Head of caudate nucleus (tissue), 42 donors: ENCODE results near the gene ADRM1.

Source experiments
- DNase-seq, 42 donors: peaks; one replicate each; pipeline versions ENCODE4 v3.0.0 to v3.0.0-alpha.2; 2020 to 2021; ENCODE audit warnings: mixed read lengths in 7 of 42
- intact Hi-C: fragments of 100-400 bp; cut with DNase I; formaldehyde crosslinking; loops from one replicate; pipeline ENCODE4 v1.15.0; 2022

Gene ADRM1

DNA sequence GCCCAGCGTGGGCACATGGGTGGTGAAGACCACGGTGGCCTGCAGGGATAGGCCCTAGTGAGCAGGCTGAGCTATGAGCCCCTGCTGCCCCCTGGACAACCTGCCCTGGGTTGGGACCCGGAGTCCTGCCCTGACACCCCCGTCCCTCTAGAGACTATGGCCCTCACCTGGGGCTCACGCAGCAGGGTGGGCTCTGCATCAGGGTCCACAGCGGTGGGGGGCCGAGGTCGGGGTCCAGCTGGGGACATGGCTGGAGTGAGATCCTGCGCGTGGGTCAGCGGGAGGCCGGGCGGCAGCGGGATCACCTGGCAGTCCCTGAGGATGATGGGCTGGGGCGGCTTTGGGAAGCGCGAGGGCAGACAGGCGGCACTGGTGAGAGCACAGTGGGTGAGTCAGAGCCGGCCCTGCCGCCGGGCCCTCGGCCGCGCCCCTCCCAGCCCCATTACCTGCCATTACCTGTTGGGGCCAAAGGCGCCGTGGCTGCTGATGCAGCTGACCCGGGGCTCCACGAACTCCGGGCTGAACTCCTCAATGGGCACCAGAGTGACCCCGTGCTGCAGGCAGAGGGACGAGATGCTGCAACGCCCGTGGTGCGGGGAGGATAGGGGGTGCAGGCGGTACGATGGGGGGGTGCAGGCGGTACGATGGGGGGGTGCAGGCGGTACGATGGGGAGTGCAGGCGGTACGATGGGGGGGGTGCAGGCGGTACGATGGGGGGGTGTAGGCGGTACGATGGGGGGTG lies 27.9 kb downstream of the ADRM1 start:
- intact Hi-C loops, result no loop called here

DNA sequence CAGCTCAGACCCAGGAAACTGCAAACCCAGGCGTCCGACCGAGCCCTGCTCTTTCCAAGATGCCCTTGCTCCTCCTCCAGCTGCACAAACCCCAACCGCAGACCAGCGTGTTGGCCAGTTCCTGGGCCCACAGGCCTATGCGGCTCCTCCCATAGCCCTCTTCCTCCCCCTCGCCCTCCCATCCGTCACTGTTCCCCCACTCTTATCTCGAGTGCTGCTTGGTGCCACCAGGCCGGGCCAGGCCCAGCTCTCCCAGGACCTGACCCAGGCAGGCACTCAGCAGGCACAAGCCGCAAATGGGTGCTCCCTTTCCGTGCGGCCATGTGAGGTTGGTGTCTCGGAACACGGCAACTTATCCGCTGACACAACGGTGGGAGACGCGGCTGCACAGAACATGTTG lies 28.6 kb downstream of the ADRM1 start:
- no peak for DNase-seq
- intact Hi-C loops, result no loop called here

More for the DNA sequence above, 27.9 kb downstream of the ADRM1 start:
- DNase-seq, result no peak

- no peak for DNase-seq
- intact Hi-C loops, result no loop called here
Observed at GRCh38 chr20:62332421-62332820, 29.6 kb downstream of the ADRM1 start.

DNA sequence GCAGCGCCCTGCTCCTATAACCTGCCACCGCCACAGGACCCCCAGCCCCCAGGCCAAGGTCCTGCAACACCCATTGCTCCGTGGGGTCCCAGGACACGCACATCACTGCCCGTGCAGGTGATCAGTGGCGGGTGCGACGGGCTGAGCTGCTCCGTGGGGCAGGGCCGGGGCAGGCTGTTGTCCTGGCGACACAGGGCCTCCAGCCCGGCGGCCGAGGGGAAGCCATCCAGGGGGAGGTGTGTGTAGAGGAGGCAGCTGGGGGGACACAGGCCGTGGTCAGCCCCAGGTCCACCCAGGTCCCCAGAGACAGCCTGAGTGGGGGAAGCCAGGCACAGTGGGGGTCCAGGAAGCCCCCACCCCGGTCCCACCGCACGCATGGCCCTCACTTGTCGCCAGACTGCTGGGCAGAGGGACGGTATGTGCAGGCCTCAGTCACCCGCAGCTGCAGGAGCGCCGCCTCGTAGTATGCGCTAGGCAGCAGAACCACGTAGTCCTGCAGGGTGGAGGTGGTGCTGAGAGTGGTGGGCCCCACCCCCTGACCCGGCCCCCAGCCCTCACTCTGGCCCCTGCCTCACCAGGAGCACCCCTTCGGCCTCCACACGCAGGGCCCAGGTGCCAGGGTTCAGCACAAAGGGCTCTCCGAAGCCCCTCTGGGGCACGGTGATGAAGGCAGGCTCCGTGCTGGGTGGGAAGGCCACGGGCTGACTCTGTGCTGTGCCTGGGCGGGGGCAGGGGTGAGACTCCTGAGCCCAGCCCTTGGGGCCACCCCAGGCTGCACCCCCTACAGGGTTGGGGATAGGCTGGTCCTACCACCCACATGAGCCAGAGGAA lies 30.4 kb downstream of the ADRM1 start:
- intact Hi-C loops, result no loop called here
- DNase-seq, result no peak

GRCh38 chr20:62333820-62334595 lies 31.2 kb downstream of the ADRM1 start:
- DNase-seq, result no peak
- intact Hi-C loops, result no loop called here

DNA sequence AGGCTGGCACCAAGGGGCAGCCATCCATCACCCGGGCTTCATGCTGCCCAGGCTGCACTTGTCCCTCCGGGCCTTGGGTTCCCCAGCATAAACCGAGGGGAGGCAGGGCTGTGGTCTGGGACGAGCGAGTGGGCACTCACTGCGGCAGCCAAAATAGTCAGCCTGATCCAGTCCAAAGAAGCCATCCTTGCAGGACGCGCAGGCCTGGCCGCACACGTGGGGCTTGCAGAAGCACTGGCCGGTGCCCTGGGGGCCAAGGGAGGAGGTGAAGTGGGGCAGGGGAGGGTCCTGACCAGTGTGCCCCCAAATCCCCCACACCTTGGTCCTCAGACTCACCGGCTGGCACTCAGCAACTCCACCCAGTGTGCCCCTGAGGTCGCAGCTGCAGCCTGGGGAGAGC lies 32.1 kb downstream of the ADRM1 start:
- intact Hi-C loops, result no loop called here

GRCh38 chr20:62335532-62335931 lies 32.7 kb downstream of the ADRM1 start:
- DNase-seq, result no peak
- intact Hi-C loops, result no loop called here

More for the DNA sequence above, 32.1 kb downstream of the ADRM1 start:
- DNase-seq, result no peak

DNA sequence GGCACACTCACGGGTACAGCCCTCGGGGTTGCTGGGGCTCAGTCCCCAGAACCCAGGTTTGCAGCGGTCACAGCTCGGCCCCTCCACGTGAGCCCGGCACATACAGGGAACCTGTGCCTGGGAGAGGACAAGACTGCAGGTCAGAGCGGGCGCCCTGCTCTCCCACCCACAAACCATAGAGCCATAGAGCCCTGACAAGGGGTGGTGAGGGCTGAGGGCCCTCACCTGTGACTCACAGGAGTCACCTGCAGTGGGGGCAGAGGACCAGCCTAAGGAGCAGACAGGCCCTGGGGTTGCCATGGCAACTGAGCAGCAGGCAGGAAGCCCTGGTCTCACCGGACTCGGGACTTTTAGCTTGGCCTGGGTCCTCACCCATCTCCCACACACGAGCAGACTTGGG lies 33.5 kb downstream of the ADRM1 start:
- no peak for DNase-seq
- intact Hi-C loops, result no loop called here

DNA sequence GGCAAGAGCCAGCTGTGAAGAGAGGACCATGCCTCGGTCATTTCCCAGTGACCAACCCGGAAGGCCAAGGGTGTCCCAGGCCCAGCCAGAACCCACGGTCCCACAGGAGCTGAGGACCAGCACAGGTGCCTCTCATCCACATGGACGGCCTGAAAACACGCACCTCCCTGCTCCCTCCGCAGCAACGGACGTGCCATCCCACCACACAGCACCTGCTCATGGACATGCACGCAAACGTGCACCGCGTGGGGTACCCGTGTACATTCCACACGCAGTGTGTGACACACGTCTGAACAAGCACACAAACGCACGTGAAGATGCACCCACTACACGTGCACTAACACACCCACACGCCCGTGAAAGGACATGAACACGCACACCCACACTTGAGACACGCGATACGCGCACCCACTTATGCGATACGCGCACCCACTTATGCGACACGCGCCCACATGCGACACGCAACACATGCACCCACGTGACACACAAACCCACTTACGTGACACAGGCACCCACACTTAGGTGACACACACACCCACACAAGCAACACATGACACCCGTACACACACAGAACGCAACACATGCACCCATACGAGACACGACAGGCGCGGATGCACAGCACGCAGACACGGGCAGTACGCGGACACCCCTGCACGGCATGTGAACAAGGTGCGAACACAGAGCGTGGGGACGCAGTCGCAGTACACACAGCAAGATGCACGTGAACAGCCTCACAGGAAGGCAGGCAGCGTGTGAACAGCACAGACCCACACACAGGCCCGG lies 34.2 kb downstream of the ADRM1 start:
- intact Hi-C loops, result no loop called here
- no peak for DNase-seq

DNA sequence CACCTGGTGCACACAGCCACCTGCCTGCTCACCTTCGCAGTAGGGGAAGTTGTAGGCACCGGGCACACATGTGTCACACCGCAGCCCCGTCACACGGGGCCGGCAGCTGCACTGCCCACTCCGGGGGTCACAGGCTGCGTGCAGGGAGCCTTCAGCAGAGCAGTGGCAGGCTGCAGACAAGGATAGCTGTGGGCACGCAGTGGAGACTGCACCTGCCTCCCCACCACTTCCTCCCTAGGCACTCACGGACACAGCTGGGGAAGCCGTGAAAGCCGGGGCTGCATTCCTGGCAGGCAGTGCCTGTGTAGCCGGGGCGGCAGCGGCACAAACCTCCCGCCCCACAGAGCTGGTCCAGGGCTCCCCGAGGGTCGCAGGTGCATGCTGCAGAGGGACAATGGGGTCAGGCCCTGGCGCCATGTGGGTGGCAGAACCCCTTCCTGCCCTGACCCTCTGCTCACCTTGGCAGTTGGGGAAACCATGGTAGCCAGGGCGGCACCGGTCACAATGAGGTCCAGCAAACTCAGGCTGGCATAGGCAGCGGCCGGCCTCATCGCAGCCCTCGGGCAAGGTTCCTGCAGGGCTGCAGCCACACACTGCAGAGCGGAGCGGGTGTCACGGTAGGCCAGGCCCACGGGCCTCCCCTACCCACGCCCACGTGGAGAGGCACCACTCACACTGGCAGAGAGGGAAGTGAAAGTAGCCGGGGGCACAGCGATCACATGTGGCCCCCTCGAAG lies 34.9 kb downstream of the ADRM1 start:
- no peak for DNase-seq
- intact Hi-C loops, result no loop called here

DNA sequence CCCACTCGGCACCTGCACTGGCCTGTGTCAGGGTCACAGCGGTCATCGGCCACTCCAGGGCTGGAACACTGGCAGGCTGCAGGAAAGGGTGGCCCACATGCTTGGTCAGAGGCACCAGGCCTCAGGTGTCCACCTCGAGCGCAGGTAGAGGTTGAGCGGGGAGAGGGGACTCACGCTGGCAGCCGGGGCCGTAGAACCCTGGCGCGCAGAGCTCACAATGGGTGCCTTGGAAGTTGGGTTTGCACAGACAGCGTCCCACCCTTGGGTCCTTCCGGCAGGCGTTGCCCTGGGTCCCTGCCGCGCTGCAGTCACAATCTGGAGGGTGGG lies 35.5 kb downstream of the ADRM1 start:
- intact Hi-C loops, result no loop called here
- DNase-seq, result no peak

DNA sequence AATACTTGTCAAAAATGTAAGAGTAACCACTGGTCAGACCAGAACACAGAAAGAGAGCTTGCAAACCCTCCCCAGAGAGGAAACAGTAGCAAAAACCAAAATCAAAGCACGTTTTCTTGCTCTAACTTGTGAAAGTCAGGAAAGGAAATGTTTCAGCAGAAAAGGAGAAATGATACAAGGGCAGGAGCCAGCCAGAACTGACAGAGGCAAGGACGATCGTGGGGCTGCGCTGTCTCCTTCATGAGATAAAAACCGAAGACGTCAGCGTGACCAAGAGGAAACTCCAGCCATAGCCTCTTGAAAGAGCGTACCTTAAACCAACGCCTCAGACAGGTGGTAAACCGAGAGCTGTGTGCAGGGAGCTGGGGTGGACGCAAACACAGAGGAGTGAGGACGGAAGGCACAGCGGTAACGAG lies 36.9 kb downstream of the ADRM1 start:
- intact Hi-C loops, result no loop called here
- DNase-seq, result no peak

DNA sequence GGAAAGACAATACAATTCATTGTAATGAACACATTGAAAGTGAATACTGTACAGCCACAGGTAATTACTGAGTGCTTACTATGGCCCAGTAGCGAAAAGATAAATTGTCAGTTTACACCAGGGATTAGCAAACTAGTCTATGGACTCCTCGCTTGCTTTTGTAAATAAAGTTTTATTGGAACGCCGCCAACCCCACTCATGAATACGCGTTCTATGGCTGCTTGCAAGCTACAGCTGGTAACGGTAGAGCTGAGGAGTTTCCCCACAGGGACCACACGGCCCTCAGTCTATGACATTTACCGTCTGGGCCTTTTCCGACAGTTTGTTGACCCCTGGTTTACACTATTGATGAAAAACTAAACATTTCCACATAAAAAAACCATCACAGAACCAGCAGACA lies 40.1 kb downstream of the ADRM1 start:
- intact Hi-C loops, result no loop called here
- DNase-seq, result no peak

DNA sequence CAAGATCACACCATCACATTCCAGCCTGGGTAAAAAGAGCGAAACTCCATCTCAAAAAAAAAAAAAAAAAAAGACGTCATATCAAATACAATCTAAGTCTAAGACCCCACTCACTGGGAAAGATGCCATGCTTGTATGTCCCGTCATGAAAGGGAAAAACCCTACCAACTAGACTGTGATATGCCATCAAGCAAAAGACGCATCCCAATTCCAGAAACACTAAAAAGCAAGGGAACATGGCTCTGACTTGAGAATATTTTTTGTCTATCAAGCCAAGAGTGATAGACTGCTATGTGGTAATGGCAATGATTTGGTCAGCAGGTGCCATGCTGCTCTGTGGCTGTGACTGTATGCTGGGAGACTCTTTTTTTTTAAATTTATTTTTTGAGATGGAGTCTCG lies 41.3 kb downstream of the ADRM1 start:
- intact Hi-C loops, result no loop called here
- no peak for DNase-seq

- intact Hi-C loops, result no loop called here
- no peak for DNase-seq
Observed at GRCh38 chr20:62344782-62345181, 42.0 kb downstream of the ADRM1 start.

GRCh38 chr20:62345681-62346370 lies 43.0 kb downstream of the ADRM1 start:
- intact Hi-C loops, result no loop called here
- DNase-seq, result no peak

GRCh38 chr20:62346398-62347150 lies 43.8 kb downstream of the ADRM1 start:
- intact Hi-C loops, result no loop called here
- DNase-seq, result no peak

DNA sequence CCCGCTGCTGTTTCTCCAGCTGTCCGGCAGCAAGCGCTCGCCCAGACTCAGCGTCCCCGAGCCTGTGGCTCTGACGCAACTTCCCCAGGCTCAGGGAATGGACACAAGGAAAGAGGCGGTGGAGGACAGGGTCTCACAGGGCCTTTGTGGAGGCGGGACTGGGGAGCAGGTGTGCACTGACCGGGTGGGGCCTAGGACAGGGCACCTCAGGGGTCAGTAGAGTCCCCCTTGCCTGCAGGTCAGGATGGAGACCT lies 44.3 kb downstream of the ADRM1 start:
- intact Hi-C loops, result no loop called here
- no peak for DNase-seq
